NCI-H82 (cell line): ENCODE data around the gene MAN2C1.
A peak's percentile ranks its signal among the peaks of the same experiment; 100 is the strongest.

Experiments used
- DNase-seq: peaks from one replicate; lab custom pipeline; 2025; lab: John Stamatoyannopoulos, UW

MAN2C1 gene

GRCh38 chr15:75307778-75308390 is 60.5 kb downstream of the MAN2C1 start:
- peak; percentile 82 for DNase-seq

GRCh38 chr15:75306188-75306587 is 62.2 kb downstream of the MAN2C1 start:
- DNase-seq: peak; percentile 51
